T47D (cell line): ENCODE measurements around the gene MEF2D.

ENCODE experiments used
- DNase-seq, 2 experiments: peaks; one replicate each; pipeline versions ENCODE4 v3.0.0 to v3.0.0-alpha.2; 2011 to 2012; ENCODE audit warnings: low read depth in 1 of 2, low spot score in 1 of 2
- JUND ChIP-seq: IDR thresholded peaks from 2 replicates; pipeline ENCODE4 v1.6.1; 2012; ENCODE audit warnings: low read depth
- in situ Hi-C: cut with HindIII; loops from 2 replicates; pipeline ENCODE4 v1.10.0; 2016; ENCODE audit warnings: low sequenced_read_pairs, low pct_unique_long_range_greater_than_20kb

Gene MEF2D

GRCh38 chr1:156487862-156488261 is 12.7 kb downstream of the MEF2D start:
- DNase-seq, result no peak
- no peak for TF ChIP-seq JUND
- in situ Hi-C loops, result no loop called here

GRCh38 chr1:156486421-156487344 is 13.9 kb downstream of the MEF2D start:
- TF ChIP-seq JUND, result no peak
- no peak for DNase-seq
- in situ Hi-C loops, result no loop called here

GRCh38 chr1:156485984-156486383 is 14.6 kb downstream of the MEF2D start:
- no peak for TF ChIP-seq JUND

GRCh38 chr1:156484480-156485058 is 16.0 kb downstream of the MEF2D start:
- TF ChIP-seq JUND, result no peak
- in situ Hi-C loops, result no loop called here
- DNase-seq, result no peak

More at GRCh38 chr1:156485984-156486383, 14.6 kb downstream of the MEF2D start:
- DNase-seq, result no peak
- in situ Hi-C loops, result no loop called here

GRCh38 chr1:156483397-156483796 is 17.2 kb downstream of the MEF2D start:
- no peak for DNase-seq
- TF ChIP-seq JUND, result no peak
- in situ Hi-C loops, result no loop called here

- no peak for TF ChIP-seq JUND
- in situ Hi-C loops, result no loop called here
- DNase-seq, result no peak
Measured at GRCh38 chr1:156482276-156482675, 18.3 kb downstream of the MEF2D start.

- no peak for DNase-seq
- no peak for TF ChIP-seq JUND
- in situ Hi-C loops, result no loop called here
Measured at GRCh38 chr1:156481527-156481926, 19.0 kb downstream of the MEF2D start.

- in situ Hi-C loops, result no loop called here
- TF ChIP-seq JUND, result no peak
- no peak for DNase-seq
Measured at GRCh38 chr1:156480411-156481192, 20.0 kb downstream of the MEF2D start.

GRCh38 chr1:156480016-156480370 is 20.6 kb downstream of the MEF2D start:
- TF ChIP-seq JUND, result no peak
- DNase-seq, result no peak
- in situ Hi-C loops, result no loop called here

GRCh38 chr1:156479093-156480015 is 21.2 kb downstream of the MEF2D start:
- no peak for DNase-seq
- no peak for TF ChIP-seq JUND
- in situ Hi-C loops, result no loop called here

GRCh38 chr1:156478250-156478627 is 22.3 kb downstream of the MEF2D start:
- in situ Hi-C loops, result no loop called here
- TF ChIP-seq JUND, result no peak
- DNase-seq, result no peak

GRCh38 chr1:156477526-156478249 is 22.9 kb downstream of the MEF2D start:
- TF ChIP-seq JUND, result no peak
- DNase-seq, result no peak
- in situ Hi-C loops, result no loop called here
